ENCODE results near the gene NCF2.

Gene NCF2

DNA sequence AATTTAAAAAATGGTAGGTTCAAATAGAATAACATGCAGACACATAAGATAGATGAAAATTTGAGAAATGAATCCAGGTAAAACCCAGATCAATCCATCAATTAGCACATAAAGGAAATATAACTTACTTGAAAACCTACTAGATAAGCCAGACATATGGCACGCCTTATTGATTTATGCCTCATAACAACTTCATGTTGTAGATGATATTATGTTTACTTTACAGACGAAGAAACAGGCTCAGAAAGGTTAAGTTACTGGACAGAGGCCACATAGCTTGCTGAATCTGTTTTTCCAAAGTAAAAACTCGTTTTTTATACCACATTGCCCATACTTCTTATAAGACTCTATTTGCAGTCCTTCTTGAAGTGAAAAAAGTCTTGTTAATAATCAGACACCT lies 22.1 kb upstream of the NCF2 start:
- no peak for DNase-seq (ENCODE audit: low spot score)

DNA sequence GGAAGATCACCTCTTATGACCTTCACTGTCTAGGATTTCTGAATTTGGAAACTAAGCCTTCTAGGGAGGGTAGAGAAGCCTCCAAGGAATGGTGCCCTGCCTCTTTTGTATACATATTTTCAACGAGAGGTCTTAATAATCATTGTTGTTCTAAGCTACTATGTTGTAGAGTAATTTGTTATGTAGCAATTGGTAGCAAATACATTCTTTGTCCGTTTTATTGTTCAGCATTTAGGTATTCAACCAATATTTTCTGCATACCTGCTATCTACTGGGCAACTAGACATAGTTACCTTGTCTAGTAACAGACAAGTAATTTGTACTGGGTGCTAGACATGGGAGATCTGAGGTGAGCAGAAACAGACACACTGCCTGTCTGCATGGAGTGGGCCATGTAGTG lies 20.8 kb upstream of the NCF2 start:
- DNase-seq (ENCODE audit: low spot score) = no peak

DNA sequence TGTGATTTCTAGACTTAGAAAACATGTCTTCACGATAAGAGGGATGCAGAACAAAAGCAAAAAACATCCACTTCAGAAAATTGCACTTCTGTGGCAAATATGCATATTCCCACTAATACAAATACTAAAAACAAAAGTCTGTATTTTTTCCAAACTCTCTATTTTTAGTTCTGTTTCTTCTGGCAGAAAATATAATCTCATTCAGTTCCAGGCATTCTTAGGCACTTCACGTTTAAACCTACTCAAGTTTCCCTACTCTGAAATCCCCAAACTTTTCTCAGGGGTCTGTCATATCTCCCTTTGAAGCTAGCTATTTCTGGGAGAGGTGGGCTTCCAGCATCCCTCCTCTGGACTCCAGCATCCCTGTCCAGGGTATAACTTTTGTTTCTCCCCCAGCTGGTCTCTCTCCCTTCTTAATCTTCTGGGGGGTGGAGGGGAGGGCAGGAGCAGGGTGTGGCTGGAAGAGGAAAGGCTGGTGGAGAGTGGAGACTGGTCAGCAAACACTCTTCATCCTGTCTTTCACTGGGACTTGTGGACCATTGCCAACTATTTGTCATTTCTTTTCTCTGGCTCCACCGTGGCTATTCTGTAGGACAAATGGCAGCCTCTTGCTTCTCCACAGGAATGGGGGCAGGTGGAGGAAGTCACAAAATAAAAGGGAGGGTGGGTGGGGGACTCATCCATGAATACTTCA lies 19.6 kb upstream of the NCF2 start:
- DNase-seq (ENCODE audit: low spot score) = no peak

DNA sequence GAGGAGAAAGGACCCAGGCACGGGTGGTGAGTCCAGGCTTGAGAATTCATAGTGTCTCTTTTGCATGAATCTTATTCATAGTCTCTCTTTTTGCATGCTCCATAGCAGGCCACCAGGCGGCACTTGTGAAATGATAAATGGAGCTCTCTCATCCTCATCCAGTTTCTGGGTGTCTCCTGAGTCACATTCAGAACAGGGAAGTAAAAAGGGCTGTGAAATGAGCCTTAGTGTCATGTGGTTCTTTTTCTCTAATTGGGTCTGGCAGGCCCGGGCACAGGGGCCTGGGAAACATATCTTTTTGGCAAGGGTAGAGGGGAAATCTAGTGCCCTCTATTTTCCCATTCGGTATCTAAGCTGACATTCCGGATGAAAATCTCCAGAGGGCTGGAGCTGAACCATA lies 19.1 kb upstream of the NCF2 start:
- DNase-seq (ENCODE audit: low spot score) = peak; percentile 80

DNA sequence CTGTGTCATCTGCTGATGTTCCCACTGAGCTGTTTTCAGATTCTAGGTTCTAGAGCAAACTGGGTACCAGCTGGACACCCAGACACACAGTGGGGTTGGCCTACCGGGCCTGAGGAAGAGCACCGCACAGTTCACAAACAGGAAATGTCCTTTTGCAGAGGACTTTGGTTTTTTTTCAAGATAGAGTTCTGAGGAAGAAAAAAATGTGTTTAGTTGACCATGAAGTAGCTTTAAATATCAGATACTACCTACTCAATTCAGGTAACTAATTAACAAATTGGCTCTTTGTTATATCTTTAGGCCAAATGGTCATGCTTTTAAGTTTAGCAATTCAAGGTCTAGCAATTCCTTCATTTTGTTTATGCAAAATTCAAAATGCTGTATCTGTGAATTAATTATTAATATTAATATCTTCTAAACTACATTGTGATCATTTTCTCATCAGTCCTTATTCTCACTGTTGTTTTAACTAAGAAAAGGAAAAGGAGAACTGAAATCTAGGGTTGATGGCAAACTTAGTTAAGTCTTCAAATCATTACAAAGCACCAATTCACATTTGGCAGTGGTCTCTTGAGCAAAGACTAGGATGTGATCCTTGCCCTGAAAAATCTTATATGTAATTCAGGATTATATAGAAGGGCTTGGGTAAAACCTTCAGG lies 17.2 kb upstream of the NCF2 start:
- DNase-seq (ENCODE audit: low spot score) = no peak

DNA sequence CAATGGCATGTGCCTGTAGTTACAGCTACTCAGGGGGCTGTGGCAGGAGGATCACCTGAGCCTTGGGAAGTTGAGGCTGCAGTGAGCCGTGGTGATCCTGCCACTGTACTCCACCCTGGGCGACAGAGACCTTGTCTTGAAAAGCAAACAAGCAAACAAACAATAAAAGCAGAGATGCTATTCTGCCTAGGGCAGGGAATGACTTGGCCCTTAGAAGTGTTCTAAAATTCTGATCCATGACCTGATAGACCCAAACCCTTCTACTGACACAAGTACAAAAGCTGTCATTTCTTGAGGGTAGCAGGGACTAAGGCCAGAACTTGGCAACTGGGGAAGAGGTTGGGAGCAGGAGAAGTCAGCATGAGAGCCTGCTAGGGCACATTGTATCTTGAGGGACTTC lies 15.6 kb upstream of the NCF2 start:
- no peak for DNase-seq (ENCODE audit: low spot score)

DNA sequence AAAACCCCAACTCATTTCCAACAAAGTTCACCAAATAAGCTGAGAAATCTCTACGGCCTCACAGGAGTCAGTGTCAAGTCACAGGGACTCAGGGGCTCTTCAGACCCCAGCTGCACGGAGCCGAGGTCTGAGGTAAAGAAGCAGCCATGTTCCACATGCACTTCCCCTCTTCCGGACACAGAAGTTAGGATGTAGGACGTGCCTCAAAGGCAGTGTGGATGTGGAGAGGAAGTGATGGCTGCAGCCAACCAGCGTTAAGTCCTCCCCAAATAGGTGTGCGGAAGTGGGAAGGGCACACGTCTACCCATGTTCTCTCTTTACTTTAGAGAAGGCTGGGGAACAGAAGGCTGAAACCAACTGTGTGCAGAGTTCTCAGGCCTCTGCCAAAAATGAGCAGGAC lies 14.6 kb upstream of the NCF2 start:
- DNase-seq (ENCODE audit: low spot score) = no peak

DNA sequence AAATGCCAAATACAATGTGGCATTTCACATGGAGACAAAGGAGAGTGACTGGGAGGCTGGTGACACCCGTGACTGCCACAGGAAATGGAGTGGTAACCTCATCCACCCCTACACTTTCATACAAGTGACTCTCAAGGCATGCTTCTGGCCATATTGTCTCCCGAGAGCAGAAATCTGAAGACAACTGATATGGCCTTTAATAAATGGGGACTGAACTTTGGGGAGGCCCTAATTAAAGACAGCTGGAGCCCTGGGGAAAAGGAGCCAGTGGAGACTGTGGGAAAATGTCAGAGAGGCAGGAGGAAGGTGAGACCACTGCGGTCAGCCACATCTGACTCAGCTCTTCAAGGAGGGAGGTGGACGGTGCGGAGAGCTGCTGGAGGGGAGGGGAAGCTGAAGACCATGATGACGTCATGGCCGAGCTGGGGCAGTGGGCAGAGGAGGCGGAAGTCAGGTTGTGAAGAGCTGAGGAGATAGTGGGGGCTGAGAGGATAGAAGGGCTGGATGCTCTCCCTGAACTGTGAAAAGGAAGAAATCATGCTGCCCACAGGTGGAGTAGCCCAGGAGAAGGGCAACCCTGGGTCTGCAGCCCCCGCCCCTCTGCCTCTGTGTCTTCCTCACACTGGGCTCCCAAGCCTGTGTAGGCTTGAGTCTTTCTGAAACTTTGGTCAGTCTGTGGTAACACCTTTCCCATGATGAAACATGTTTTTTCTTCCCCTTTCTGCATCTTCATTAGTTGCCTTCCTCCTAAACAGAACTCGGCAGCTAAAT lies 14.0 kb upstream of the NCF2 start:
- no peak for DNase-seq (ENCODE audit: low spot score)

DNA sequence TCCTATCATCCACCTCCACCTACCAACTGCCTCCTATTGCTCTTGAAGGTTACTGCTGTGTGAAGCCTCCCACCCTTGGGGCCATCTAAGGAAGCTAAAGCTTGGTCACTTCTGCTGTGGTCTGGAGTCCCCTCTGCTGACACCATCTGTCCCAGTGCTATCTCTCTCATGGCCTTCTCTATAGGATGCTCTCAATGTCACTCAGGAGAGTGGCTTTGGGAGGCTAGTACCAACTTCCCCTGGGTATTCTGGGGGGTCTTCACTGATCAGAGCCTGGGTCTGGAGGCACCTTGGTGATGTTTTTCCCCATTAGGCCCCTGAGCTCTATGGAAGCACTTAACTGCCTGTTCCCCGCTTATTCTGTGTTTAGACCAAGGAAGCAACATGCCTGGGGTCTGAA lies 12.3 kb upstream of the NCF2 start:
- no peak for DNase-seq (ENCODE audit: low spot score)

DNA sequence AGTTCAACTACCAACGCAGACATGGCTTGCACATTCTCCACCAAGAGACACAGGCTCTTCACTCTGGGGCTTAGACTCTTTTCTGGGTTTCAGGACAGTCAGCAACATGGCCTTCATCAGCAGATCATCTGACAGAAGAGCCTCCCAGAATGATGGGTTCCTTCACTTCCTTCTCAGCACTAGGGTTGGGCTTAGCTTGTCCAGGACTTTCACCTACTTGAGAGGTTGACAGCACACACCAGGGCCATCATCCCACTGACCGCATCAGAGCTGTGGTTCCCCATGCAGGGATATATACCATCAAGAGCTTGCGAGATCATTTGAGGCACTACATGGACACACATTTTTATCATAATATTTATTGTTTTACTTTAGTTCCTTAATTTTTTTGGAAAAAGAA lies 10.4 kb upstream of the NCF2 start:
- no peak for DNase-seq (ENCODE audit: low spot score)

DNA sequence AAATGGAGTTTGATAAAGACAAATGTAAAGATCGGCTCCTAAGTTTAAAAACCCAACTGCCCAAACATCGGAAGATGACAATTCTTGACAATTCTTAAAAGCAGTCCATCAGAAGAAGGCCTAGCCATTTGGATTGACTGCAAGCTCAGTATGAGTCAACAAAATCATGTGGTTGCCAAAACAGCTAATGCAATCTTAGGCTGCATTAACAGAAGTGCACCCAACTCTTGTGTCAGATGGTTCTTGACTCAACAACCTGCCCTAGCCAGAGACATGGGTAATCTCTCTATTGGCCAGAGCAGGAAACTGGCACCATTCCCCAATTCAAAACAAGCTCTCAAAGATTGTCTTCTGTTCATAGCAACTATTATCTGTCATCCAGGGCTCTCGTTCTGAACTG lies 9.9 kb upstream of the NCF2 start:
- no peak for DNase-seq (ENCODE audit: low spot score)

DNA sequence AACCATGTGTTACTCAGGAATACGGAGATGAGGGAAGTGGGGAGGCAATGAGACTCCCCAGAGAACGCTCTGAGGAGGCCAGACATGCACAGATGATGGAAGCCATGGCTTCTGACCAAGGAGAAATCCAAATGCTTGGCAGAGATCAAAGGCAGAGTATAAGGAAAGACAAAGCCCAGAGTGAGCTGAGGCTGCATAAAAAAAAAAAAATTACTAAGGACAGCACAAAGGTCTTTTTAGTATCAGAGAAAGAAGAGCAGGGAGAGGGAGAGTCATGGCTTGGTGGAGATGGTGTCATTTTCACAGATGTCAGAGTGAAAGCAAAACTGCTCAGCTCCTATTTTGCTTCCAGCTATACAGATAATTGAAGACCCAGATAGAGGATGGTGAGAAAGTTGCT lies 8.1 kb upstream of the NCF2 start:
- DNase-seq (ENCODE audit: low spot score) = no peak

DNA sequence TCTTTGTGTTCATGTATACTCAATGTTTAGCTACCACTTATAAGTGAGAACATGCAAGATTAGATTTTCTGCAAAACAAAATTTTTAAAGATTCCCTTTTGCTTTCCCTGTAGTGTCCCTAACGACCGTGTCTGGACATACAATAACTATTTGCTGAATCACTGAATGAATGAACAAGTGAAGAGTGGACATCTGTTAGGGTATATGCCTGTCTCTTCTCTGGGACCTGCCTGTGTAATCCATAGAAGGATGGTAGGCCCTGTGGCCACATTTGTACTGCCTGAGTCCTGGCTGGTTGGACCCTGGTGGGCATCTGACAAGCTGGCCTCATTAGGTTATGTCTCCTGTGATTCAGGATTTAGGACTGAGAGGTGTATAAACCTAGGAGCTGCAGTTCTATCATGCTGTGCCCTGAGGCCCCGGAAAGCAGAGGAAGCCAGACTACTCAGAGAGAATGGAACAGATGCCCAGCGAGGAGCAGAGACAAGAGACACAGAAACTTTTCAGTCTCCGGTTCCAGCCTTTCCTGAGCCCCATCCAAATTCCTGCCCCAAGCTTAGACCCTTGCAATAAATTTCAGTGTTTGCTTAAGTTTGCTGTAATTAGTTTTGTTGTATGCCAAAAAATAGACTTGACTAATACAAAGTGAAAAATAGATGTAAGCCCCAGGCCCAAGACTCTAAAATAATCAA lies 7.5 kb upstream of the NCF2 start:
- DNase-seq (ENCODE audit: low spot score) = no peak

DNA sequence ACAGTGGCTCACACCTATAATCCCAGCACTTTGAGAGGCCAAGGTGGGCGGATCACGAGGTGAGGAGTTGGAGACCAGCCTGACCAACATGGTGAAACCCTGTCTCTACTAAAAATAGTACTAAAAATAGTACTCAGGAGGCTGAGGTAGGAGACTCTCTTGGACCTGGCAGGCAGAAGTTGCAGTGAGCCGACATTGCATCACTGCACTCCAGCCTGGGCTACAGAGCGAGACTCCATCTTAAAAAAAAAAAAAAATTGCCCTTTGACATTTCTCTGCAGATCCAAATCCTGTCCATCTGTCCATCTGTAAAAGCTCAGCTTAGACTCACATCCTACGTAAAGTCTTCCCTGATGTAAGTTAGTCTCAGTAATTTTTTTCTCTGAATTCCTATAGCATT lies 6.2 kb upstream of the NCF2 start:
- DNase-seq (ENCODE audit: low spot score) = no peak

DNA sequence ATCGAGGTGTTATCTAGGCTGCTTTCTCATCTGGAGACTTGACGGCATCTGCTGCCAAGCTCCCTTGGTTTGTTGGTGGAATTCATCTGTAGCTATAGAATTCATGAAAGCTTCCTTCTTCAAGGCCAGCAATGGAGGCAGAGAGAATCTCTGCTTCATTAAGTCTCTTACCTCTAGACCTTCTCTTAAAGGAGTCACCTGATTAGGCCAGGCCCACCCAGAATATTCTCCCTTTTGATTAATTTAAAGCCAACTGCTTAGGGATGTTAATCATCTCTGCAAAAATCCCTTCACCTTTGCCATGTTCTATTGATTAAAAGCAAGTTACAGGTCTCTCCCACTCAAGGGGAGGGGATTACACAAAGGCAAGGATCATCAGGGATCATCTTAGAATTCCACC lies 5.3 kb upstream of the NCF2 start:
- no peak for DNase-seq (ENCODE audit: low spot score)

DNA sequence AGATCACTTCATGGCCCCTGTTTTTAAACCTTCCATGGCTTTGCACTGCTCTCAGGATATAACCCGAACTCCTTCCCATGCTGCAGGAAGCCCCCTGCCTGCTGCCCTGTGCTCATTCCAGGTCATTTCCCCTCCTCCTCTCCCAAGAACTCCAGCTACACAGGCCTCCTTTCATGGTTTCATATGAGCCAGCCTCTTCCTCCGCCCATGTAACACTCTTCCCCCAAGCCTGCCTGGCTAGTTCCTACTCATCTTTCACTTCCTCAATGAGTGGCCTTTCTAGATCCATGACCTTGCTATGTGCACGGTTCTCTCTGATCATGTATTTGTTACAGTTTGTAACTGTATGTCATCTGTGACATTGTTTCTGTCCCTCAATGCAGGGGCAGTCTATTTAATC lies 3.1 kb upstream of the NCF2 start:
- DNase-seq (ENCODE audit: low spot score) = no peak

DNA sequence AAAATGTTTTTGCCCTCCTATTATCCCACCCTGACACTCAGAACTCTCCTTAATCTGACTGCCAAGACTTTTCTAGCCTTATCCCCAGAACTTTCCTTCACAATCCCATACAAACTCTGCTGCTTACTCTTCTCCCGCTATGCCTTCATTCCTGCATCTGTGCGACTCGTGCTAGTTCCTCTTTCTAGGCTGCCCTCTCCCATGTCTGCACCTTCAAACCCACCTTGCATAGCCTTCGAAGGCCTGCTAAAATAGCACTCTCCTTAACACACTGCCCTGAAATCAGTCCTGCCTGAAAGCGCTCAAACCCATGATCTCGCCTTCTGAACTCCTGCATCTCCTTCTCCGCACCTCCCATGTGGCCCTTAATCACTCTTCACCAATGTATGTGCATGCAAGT lies 2.5 kb upstream of the NCF2 start:
- no peak for DNase-seq (ENCODE audit: low spot score)

DNA sequence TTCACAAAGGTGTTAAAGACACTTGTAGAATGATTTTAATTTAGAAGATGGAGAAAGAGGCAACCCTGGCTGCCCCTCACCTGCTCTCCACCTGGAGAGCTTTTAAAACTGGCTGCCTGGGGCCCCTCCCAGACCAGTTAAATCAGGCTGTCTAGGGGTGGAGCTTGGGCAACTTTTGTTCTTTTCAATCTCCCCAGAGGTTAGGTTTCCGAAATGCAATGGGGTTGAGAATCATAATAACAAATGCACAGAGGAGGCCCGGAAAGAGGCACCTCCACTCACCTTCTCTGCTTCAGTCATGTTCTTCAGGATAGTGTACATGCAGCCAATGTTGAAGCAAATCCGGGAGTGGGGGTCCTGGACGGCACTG lies 400 bp downstream of the NCF2 start:
- DNase-seq (ENCODE audit: low spot score) = no peak

DNA sequence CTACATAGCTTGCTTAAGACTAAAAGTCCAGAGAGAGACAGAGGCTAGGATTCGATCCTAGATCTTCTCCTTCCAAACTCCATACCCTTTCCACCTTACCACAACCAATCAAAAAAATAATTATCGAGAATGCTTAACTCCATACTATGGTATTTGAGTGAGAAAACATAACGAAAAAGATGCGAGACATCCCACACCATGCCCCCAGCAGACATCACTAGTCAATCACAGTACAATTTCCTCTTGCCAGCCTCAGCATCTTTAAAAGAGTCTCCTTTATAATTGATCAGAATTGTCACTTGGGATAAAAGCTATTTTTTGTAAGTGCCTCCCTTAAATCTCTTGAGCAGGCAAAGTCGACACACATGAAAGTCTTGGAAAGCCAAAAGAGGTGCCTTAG lies 875 bp downstream of the NCF2 start:
- no peak for DNase-seq (ENCODE audit: low spot score)

DNA sequence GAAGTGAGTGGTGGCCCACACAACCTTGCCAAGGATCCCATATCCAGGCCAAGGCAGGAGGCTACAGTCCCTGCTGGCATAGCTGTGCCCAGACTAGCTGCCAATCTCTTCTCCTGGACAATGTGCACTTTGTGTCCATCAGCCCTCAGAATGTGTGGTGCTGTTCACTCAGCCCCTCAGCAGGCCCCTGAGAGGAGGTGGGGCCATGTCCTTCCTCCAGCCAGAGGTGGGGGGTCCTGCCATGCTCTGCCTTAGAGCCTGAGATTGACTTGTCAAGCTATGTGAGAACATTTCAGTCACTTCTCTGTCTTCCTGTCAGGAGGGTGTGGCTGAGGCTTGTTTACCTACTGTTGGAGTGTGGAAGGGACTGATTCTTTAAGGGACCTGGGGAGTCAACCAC lies 1.4 kb downstream of the NCF2 start:
- DNase-seq (ENCODE audit: low spot score) = no peak

DNA sequence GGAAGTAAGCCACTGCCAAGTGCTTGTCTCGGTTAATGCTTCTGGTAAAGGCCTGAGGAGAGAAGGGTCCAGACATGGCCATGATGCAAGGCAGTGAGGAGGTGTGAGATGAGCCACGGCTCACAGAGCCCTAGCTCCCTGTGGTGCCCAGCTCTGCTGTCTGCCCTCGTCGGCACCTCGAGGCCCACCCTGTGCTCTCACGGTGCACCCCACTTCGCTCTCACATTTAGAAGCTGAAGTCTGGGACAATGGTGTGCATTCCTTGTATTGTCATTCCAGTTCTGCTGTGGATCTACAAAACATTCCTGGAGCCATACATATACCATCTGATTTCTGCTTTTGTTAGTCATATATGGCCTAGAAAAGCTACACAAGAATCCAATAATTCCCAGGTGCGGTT lies 3.3 kb downstream of the NCF2 start:
- DNase-seq (ENCODE audit: low spot score) = no peak

DNA sequence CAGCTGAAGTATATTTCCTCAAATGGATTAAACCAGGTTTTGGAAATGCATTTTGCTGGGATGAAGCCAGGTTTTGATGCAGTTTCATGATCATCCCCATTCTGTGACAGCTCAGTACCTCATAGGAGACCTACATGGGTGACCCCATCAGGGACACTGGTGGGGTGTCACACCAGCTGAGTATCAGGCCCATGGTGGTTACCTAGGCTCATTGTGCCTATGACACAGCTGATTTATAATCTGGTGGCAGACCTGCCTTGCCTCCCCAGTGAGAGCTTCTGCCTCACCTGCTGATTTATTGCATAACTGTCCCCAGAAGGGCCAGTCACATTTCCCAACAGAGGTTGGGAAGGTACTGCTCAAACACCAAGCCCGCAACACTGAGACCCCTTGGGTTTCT lies 3.8 kb downstream of the NCF2 start:
- no peak for DNase-seq (ENCODE audit: low spot score)

DNA sequence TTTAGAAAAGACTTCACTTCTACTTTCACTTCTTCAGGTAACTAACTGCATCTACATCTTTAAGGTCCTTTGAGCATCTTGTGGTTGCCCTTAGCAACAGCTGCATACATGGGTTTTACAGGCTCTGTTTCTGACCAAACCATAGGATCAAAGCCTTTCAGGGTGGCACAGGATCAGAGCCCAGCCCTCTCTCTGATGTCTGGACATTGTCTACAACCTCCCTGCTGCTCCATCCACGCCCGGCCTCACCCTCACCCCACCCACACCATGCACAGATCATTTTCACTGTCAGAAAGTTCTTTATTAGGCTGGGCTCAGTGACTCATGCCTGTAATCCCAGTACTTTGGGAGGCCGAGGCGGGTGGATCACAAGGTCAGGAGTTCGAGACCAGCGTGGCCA lies 5.2 kb downstream of the NCF2 start:
- no peak for DNase-seq (ENCODE audit: low spot score)

All from putamen (tissue), 1 donor.